HUDEP-2 (cell line): Measurements from ENCODE around the gene SH3BGRL.
A peak's percentile ranks its signal among the peaks of the same experiment; 100 is the strongest.

Experiments
- DNase-seq, 76 experiments: peaks; one replicate each; lab custom pipeline; 2025; ENCODE audit not compliant: unreplicated experiment in 76 of 76; lab: John Stamatoyannopoulos, UW

The SH3BGRL gene

GRCh38 chrX:81201671-81202455 is at the start of gene SH3BGRL, which contains the start of gene HMGN5:
Gene SH3BGRL, plus strand, starts transcription at chrX:81202102. Its CDS starts 99 bp downstream, at chrX:81202201.
Gene HMGN5, minus strand, starts transcription at chrX:81201913. Its CDS starts 80,364 bp downstream, at chrX:81121549.
- DNase-seq, result peak in 75 of 76 experiments; percentile 2 to 83 (median 65)

DNA sequence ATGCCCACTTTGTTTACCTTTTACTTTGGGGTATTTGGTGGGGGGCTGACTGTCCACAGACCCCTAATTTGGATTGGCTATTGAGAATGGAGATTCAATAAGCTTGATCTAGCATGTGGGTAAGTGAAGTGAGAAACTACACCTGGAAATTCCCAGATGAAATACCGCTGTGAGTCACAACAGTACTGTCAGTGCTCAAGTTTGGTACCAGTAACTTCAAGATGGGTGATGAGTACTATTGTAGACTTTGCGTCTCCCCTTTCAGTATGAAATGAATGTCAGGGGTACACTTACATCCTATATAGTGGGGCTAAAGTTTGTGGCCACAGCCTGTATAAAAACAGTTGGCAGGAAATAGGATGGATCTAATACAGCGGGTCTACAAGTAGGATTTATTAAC is 33.5 kb upstream of the SH3BGRL start:
- no peak for DNase-seq

- peak in 13 of 76 experiments; percentile 0 to 28 (median 1) for DNase-seq
Measured at GRCh38 chrX:81174286-81174685, 27.6 kb upstream of the SH3BGRL start.

DNA sequence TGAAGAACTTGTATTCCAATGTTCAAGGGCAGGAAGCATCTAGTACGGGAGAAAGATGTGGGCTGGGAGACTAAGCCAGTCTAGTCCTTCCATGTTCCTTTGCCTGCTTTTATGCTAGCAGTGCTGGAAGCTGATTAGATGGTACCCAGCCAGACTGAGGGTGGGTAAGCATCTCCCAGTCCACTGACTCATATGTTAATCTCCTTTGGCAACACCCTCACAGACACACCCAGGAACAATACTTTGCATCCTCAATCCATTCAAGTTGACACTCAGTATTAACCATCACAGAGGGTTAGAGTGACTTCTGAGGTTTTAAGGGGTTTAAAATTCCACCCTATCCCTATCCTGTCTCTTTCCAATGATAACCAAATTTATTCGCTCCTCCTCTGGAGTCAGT is 6.6 kb upstream of the SH3BGRL start:
- peak in 11 of 76 experiments; percentile 0 to 22 (median 2) for DNase-seq

GRCh38 chrX:81195712-81196111 is 6.2 kb upstream of the SH3BGRL start:
- peak in 60 of 76 experiments; percentile 0 to 44 (median 18) for DNase-seq

GRCh38 chrX:81201071-81201470 is 831 bp upstream of the SH3BGRL start:
- DNase-seq, result peak in 1 of 76 experiments; percentile 0

- peak in 15 of 76 experiments; percentile 0 to 34 (median 10) for DNase-seq
Measured at GRCh38 chrX:81202456-81202819, 536 bp downstream of the SH3BGRL start.

DNA sequence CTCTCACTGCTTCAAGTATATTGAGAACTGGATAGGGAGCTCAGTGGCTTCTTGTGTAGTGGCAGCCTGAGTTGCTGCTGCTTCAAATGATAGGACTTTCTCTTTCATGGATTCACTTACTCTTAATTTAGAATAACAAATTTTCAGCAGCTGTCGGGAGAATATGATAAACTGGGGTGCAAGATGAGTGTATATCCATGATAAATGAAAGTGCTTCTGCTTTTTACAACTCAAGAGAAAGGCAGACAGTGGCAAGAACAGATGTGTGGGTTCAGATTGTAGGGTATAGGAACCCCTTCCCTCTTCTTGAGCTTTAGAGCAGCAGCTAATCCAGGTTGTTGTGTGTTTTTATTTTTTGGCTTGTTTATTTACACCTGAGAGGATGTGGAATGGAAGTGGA is 1.0 kb downstream of the SH3BGRL start:
- peak in 16 of 76 experiments; percentile 0 to 29 (median 4) for DNase-seq

GRCh38 chrX:81205551-81205950 is 3.6 kb downstream of the SH3BGRL start:
- no peak for DNase-seq

DNA sequence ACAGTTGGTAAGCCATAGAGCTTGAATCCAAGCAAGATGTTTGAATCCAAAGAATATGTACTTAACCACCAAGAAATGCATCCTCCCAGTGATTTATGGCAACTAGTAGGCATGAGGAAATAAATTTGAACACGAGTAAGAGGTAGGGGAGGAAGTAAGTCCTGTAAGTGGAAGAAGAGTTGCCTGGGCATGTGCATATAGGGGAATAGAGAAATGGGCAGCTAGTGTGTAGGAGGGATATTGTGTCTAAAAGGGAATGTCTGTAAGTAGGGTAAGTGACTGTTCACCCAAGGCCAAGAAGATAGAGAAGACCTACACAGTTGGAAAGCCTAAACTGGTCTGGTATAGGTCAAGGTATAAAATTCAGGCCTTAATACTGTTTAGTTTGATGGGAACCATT is 4.6 kb downstream of the SH3BGRL start:
- DNase-seq, result no peak

DNA sequence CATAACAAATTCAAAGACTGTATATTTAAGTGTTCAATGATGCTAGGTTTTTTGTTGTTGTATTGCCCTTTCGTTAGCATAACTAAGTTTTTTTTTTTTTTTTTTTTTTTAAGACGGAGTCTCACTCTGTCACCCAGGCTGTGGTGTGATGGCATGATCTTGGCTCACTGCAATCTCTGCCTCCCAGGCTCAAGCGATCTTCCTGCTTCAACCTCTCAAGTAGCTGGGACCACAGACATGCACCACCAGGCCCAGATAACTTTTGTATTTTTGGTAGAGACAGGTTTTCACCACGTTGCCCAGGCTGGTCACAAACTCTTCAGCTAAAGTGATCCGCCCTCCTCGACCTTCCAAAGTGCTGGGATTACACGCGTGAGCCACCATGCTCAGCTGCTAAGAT is 7.0 kb downstream of the SH3BGRL start:
- no peak for DNase-seq

DNA sequence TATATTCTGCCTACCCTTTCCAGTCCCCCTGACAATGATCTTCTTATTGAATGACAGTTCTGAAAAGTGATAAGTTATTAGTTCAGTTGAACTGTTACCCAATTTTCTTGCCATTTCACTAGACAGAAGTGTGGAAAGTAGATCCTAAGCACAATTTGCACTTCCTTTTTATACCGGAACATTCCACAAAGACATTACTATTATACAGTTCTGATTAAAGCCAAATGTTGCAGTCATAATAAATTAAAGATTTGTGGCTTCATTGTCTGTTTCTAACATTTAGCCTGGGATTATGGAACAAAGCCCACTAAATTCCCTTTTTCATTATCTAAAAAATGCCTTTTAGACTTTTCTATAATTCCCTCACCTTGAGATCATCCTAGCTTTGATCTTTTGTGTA is 13.8 kb downstream of the SH3BGRL start:
- no peak for DNase-seq

DNA sequence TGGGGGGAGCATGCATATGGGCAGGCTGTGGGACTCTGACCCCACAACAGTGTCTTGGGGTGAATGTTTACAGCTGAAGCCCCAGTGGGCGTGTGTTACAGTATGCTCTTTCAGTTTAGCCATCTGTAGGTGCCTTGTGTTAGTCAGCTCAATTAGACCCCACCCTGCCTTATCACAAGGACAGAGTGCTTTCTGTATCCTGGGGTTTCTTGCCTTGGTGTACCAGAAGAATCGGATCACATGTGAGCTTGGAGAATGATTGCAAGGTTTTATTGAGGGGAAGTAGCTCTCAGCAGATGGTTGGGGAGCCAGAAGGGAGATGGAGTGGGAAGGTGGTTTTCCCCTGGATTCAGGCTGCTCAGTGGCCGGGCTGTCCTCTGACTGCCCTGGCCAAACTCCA is 27.3 kb downstream of the SH3BGRL start:
- DNase-seq, result peak in 71 of 76 experiments; percentile 1 to 76 (median 29)

DNA sequence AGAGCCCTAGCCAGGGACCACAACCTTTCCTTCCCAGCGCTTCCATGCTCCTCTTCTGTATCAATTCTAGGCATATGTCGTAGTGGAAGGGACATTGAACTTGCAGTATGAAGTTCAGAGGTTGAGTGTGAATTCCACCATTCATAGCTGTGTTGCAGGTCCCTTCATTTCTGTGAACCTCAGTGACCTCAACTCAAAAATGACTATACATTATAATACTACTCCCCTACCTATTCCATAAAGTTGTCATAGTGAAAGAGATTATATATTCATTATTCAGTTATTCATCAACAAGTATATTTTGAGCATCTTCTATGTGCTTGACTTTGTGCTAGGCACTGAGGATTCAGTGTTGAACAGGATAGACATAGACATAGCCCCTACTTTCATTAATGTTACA is 28.0 kb downstream of the SH3BGRL start:
- DNase-seq, result no peak

DNA sequence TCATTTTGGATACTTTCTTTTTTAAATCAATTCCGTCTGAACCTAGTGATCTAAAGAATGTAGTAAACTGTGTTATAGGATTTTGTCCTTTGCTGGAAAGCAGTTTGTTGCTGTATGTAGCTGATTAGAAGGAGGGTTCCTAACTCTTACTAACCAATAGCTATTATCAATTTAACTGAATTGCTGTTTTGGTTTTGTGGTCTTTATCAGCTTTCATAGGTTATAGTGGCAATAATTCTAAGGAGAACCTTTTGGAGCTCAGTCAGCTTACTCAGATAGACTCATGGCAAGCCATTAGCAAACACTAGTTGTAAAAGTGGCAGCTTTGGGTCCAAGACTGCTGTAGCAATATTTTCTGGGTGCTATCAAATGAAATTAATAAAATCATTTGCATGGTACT is 29.6 kb downstream of the SH3BGRL start:
- peak in 1 of 76 experiments; percentile 7 for DNase-seq

GRCh38 chrX:81232218-81232617 is 30.3 kb downstream of the SH3BGRL start:
- no peak for DNase-seq

DNA sequence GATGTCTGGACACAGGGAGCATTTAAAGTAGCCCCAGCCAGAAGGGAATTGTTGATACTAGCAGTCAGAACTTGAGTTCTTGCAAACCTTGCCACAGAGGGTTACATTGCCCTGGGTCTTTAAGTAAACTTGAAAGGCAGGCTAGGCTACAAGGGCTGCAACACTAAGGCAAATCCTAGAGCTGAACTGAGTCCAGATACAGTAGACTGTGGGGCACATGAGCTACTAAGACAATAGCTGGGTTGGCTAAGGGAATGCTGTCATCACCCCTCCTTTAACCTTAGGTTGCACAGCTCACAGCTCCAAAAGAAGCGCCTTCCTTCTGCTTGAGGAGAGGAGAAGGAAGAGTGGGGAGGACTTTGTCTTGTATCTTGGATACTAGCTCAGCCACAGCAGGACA is 35.6 kb downstream of the SH3BGRL start:
- no peak for DNase-seq

GRCh38 chrX:81238166-81238565 is 36.3 kb downstream of the SH3BGRL start:
- no peak for DNase-seq

DNA sequence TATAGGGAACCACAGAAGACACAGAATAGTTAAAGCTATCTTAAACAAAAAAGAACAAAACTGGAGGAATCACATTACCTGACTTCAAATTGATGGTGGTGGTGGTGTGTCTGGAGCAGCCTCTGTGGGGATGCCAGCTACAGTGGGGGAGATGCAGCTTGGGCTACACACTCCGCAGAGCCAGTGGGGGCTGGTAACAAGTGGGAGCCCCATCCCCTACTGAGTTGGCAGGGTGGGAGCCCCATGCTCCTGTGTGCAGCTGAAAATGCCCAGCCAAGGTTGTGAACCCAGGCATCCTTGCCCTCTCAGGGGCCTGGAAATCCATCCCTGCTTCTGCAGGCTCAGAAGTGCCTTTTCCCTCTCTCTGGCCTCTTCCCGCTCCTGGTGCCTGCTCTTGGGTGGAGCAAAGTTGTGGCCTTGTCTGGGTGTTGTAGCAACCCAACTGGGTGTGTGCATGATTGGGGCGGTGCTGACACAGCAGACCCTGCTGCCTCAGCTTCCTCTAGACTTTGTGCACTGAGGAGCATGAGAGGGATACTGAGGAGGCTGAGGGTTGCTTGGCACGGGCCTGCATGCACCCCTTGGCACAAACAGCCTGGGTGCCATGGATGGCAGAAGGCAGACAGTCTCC is 38.9 kb downstream of the SH3BGRL start:
- no peak for DNase-seq

DNA sequence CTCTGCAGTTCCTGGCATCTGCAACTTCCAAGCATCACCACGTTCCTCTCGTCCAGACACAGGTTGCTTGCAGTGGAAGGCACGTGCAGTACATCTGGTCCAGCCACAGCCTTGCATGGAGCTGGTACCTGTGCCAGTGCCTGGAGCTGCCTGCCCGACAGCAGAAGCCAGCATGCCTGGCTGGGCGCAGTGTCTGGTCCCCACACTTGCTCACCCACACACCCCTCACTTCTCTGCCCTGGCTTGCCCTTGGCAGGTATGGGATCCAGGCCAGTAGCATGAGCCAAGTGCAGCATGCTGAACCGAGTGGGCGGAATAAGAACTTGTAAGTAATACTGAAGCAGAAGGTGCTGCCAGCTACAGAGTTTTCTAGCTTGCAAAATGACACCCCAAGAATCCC is 39.9 kb downstream of the SH3BGRL start:
- DNase-seq, result no peak

DNA sequence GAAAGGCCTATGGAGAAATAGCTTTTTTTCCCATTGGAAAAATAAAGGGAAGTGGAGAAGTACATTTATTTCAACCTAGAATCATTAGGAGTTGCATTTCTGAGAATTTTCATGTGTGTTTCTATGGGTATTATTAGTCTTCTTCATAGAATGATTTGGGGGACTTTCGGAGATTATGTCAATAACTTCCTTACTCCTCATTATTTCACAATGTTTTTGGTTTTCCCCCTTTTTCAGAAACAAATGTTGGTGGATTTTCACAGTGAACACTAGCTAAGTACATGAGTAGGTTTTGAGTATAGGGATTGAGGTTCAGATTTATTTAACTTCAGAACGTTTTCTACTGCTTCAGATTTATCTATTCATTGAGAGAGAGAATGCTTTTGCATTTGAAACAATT is 54.0 kb downstream of the SH3BGRL start:
- DNase-seq, result no peak

- no peak for DNase-seq
Measured at GRCh38 chrX:81257817-81258216, 55.9 kb downstream of the SH3BGRL start.
